ENCODE results near the gene SPATA31D4.
"Not testable (repeated sequence)": the region's sequence is repeated elsewhere in the genome, so short reads cannot be mapped to it uniquely, and the experiment has no call there.

SPATA31D4 gene

DNA sequence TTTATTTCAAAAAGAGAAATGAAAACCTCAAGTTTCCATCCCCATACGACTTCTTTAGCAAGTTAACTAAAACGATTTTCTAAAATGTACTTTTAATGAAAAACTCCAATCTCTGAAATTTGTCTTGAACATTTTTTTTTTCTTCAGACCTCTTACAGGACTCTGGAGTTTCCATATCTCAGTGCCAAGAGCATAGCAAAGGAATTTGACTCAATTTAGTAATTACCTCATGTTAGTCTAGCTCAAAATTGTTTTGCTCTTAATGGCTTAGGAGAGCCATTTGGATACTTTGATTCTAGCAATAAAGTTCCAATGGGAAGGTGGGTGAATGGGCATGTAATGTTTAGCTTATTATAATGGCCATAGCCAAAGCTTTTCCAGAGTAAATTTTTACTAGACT, 26.0 kb upstream of the SPATA31D4 start:
- DNase-seq = no peak

DNA sequence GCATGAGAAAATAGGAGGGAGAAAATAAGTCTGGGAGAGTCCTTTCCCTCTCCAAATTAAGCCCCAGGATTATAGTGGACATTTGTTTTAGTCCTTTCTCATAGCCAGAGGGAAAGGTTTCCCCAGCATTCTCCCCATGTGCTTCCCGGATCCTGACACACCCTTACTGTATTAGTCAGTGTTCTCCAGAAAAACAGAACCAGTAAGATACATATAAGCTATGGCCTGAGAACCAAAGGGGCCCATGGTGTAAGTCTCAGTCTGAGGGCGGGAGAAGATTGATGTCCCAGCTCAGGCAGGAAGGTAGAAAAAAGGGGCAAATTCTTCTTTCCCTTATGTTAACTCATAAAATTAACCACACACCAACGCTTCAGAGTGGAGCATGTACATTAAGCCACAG, 25.6 kb upstream of the SPATA31D4 start:
- H3K27ac ChIP-seq (ENCODE audit: insufficient read depth, low read length, poor library complexity, severe bottlenecking) = no peak overlapping the region
- no peak for DNase-seq

More for the DNA sequence above, 26.0 kb upstream of the SPATA31D4 start:
- H3K27me3 ChIP-seq (replicated peaks; ENCODE audit: control insufficient read depth, insufficient read depth, low read length, poor library complexity, severe bottlenecking) = no peaks in the 10 kb centered on the region
- no peaks in the 10 kb centered on the region for H3K4me1 ChIP-seq (ENCODE audit: control insufficient read depth, insufficient read depth, low read length, poor library complexity, severe bottlenecking)
- H3K4me3 ChIP-seq (ENCODE audit: insufficient read depth, low read depth, low read length, poor library complexity, severe bottlenecking) = no peak overlapping the region
- no peak overlapping the region for H3K27ac ChIP-seq (ENCODE audit: insufficient read depth, low read length, poor library complexity, severe bottlenecking)
- no peaks in the 10 kb centered on the region for H3K9me3 ChIP-seq (ENCODE audit: control insufficient read depth, low read length)
- no peaks in the 10 kb centered on the region for H3K36me3 ChIP-seq (ENCODE audit: control insufficient read depth, insufficient read depth, low read length)

GRCh38 chr9:81906671-81907070, 21.6 kb upstream of the SPATA31D4 start:
- no peak overlapping the region for H3K27ac ChIP-seq (ENCODE audit: insufficient read depth, low read length, poor library complexity, severe bottlenecking)
- DNase-seq = no peak
- no peaks in the 10 kb centered on the region for H3K36me3 ChIP-seq (ENCODE audit: control insufficient read depth, insufficient read depth, low read length)
- no peaks in the 10 kb centered on the region for H3K9me3 ChIP-seq (ENCODE audit: control insufficient read depth, low read length)
- H3K4me3 ChIP-seq (ENCODE audit: insufficient read depth, low read depth, low read length, poor library complexity, severe bottlenecking) = no peak overlapping the region
- H3K4me1 ChIP-seq (ENCODE audit: control insufficient read depth, insufficient read depth, low read length, poor library complexity, severe bottlenecking) = no peaks in the 10 kb centered on the region
- no peaks in the 10 kb centered on the region for H3K27me3 ChIP-seq (replicated peaks; ENCODE audit: control insufficient read depth, insufficient read depth, low read length, poor library complexity, severe bottlenecking)

More for the DNA sequence above, 25.6 kb upstream of the SPATA31D4 start:
- no peak overlapping the region for H3K4me3 ChIP-seq (ENCODE audit: insufficient read depth, low read depth, low read length, poor library complexity, severe bottlenecking)
- no peaks in the 10 kb centered on the region for H3K27me3 ChIP-seq (replicated peaks; ENCODE audit: control insufficient read depth, insufficient read depth, low read length, poor library complexity, severe bottlenecking)
- no peaks in the 10 kb centered on the region for H3K4me1 ChIP-seq (ENCODE audit: control insufficient read depth, insufficient read depth, low read length, poor library complexity, severe bottlenecking)
- no peaks in the 10 kb centered on the region for H3K36me3 ChIP-seq (ENCODE audit: control insufficient read depth, insufficient read depth, low read length)
- H3K9me3 ChIP-seq (ENCODE audit: control insufficient read depth, low read length) = no peaks in the 10 kb centered on the region

- no peak for DNase-seq
- no peaks in the 10 kb centered on the region for H3K27me3 ChIP-seq (replicated peaks; ENCODE audit: control insufficient read depth, insufficient read depth, low read length, poor library complexity, severe bottlenecking)
Measured at GRCh38 chr9:81912135-81912534, 16.1 kb upstream of the SPATA31D4 start.

GRCh38 chr9:81915801-81916505, 12.3 kb upstream of the SPATA31D4 start:
- no peaks in the 10 kb centered on the region for H3K9me3 ChIP-seq (ENCODE audit: control insufficient read depth, low read length)
- DNase-seq = no peak
- no peaks in the 10 kb centered on the region for H3K4me1 ChIP-seq (ENCODE audit: control insufficient read depth, insufficient read depth, low read length, poor library complexity, severe bottlenecking)
- H3K27me3 ChIP-seq (replicated peaks; ENCODE audit: control insufficient read depth, insufficient read depth, low read length, poor library complexity, severe bottlenecking) = no peaks in the 10 kb centered on the region
- H3K4me3 ChIP-seq (ENCODE audit: insufficient read depth, low read depth, low read length, poor library complexity, severe bottlenecking) = no peak overlapping the region
- H3K36me3 ChIP-seq (ENCODE audit: control insufficient read depth, insufficient read depth, low read length) = no peaks in the 10 kb centered on the region
- H3K27ac ChIP-seq (ENCODE audit: insufficient read depth, low read length, poor library complexity, severe bottlenecking) = no peak overlapping the region

More at GRCh38 chr9:81912135-81912534, 16.1 kb upstream of the SPATA31D4 start:
- Histone ChIP-seq H3K4me3 (ENCODE audit: insufficient read depth, low read depth, low read length, poor library complexity, severe bottlenecking) (no peak overlapping the region), H3K36me3 (ENCODE audit: control insufficient read depth, insufficient read depth, low read length) (no peaks in the 10 kb centered on the region), H3K27ac (ENCODE audit: insufficient read depth, low read length, poor library complexity, severe bottlenecking) (no peak overlapping the region), H3K9me3 (ENCODE audit: control insufficient read depth, low read length) (no peaks in the 10 kb centered on the region), H3K4me1 (ENCODE audit: control insufficient read depth, insufficient read depth, low read length, poor library complexity, severe bottlenecking) (no peaks in the 10 kb centered on the region)

DNA sequence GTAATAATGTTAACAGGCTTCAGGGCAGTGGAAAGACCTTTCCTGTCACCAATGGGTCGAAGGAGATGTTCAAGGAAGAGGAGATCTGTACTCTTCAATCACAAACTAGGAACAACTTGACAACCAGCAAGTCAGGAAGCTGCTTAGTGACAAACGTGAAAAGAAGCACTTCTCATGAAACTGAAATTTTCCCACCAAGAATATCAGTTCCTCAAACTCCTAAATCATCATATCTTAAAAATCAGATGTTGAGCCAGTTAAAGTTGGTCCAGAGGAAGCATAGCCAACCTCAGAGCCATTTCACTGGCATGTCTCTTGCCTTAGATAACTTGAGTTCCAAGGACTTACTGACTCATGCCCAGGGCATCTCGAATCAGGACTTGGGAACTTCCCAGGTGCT, 9.7 kb upstream of the SPATA31D4 start:
- not testable (repeated sequence) for H3K9me3 ChIP-seq (ENCODE audit: control insufficient read depth, low read length); H3K4me3 ChIP-seq (ENCODE audit: insufficient read depth, low read depth, low read length, poor library complexity, severe bottlenecking); H3K27ac ChIP-seq (ENCODE audit: insufficient read depth, low read length, poor library complexity, severe bottlenecking); DNase-seq; H3K4me1 ChIP-seq (ENCODE audit: control insufficient read depth, insufficient read depth, low read length, poor library complexity, severe bottlenecking); H3K36me3 ChIP-seq (ENCODE audit: control insufficient read depth, insufficient read depth, low read length); H3K27me3 ChIP-seq (replicated peaks; ENCODE audit: control insufficient read depth, insufficient read depth, low read length, poor library complexity, severe bottlenecking)

- not testable (repeated sequence) for DNase-seq; H3K27me3 ChIP-seq (replicated peaks; ENCODE audit: control insufficient read depth, insufficient read depth, low read length, poor library complexity, severe bottlenecking); H3K4me1 ChIP-seq (ENCODE audit: control insufficient read depth, insufficient read depth, low read length, poor library complexity, severe bottlenecking); H3K36me3 ChIP-seq (ENCODE audit: control insufficient read depth, insufficient read depth, low read length); H3K9me3 ChIP-seq (ENCODE audit: control insufficient read depth, low read length); H3K27ac ChIP-seq (ENCODE audit: insufficient read depth, low read length, poor library complexity, severe bottlenecking); H3K4me3 ChIP-seq (ENCODE audit: insufficient read depth, low read depth, low read length, poor library complexity, severe bottlenecking)
Measured at GRCh38 chr9:81930147-81930546, 1.9 kb downstream of the SPATA31D4 start.

GRCh38 chr9:81933547-81933946, 5.3 kb downstream of the SPATA31D4 start:
- H3K4me1 ChIP-seq (ENCODE audit: control insufficient read depth, insufficient read depth, low read length, poor library complexity, severe bottlenecking); DNase-seq; H3K4me3 ChIP-seq (ENCODE audit: insufficient read depth, low read depth, low read length, poor library complexity, severe bottlenecking); H3K9me3 ChIP-seq (ENCODE audit: control insufficient read depth, low read length); H3K27ac ChIP-seq (ENCODE audit: insufficient read depth, low read length, poor library complexity, severe bottlenecking); H3K36me3 ChIP-seq (ENCODE audit: control insufficient read depth, insufficient read depth, low read length); H3K27me3 ChIP-seq (replicated peaks; ENCODE audit: control insufficient read depth, insufficient read depth, low read length, poor library complexity, severe bottlenecking): not testable (repeated sequence)

GRCh38 chr9:81943393-81943792, 15.2 kb downstream of the SPATA31D4 start, which contains the start of gene SPATA31D3:
TSS of gene SPATA31D3 (plus strand) at chr9:81943500. CDS start at chr9:81943586, 86 bp downstream.
- DNase-seq; H3K27me3 ChIP-seq (replicated peaks; ENCODE audit: control insufficient read depth, insufficient read depth, low read length, poor library complexity, severe bottlenecking); H3K9me3 ChIP-seq (ENCODE audit: control insufficient read depth, low read length); H3K4me1 ChIP-seq (ENCODE audit: control insufficient read depth, insufficient read depth, low read length, poor library complexity, severe bottlenecking); H3K27ac ChIP-seq (ENCODE audit: insufficient read depth, low read length, poor library complexity, severe bottlenecking); H3K4me3 ChIP-seq (ENCODE audit: insufficient read depth, low read depth, low read length, poor library complexity, severe bottlenecking); H3K36me3 ChIP-seq (ENCODE audit: control insufficient read depth, insufficient read depth, low read length): not testable (repeated sequence)

GRCh38 chr9:81948650-81949049, 20.4 kb downstream of the SPATA31D4 start:
- H3K27me3 ChIP-seq (replicated peaks; ENCODE audit: control insufficient read depth, insufficient read depth, low read length, poor library complexity, severe bottlenecking); H3K27ac ChIP-seq (ENCODE audit: insufficient read depth, low read length, poor library complexity, severe bottlenecking); H3K4me3 ChIP-seq (ENCODE audit: insufficient read depth, low read depth, low read length, poor library complexity, severe bottlenecking); H3K9me3 ChIP-seq (ENCODE audit: control insufficient read depth, low read length); H3K4me1 ChIP-seq (ENCODE audit: control insufficient read depth, insufficient read depth, low read length, poor library complexity, severe bottlenecking); DNase-seq; H3K36me3 ChIP-seq (ENCODE audit: control insufficient read depth, insufficient read depth, low read length): not testable (repeated sequence)
